HG03175 (cell line): Measurements from ENCODE around the gene C2CD2L.
"Not testable (repeated sequence)": the region's sequence is repeated elsewhere in the genome, so short reads cannot be mapped to it uniquely, and the experiment has no call there.

Source experiments
- ATAC-seq: cut with Tn5 transposase; IDR thresholded peaks from one replicate; pipeline ENCODE4 v1.9.1; 2021; ENCODE audit warnings: mild to moderate bottlenecking, moderate library complexity; ENCODE audit not compliant: unreplicated experiment

C2CD2L gene

DNA sequence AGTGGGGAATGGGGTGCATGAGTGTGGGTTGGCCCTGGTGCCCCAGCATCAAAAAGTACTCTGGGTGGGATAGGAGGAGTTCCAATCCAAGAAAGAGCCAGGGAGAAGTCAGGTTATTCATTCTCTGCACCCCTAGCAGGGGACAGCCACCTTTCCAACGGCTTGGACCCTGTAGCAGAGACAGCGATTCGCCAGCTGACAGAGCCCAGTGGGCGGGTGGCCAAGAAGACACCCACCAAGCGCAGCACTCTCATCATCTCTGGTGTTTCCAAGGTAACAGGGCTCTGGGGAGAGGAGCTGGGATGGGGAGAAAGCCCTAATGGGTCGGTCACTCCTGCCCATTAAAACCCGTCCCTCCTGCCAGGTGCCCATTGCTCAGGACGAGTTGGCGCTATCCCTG, 6.6 kb downstream of the C2CD2L start:
- no peak for ATAC-seq

DNA sequence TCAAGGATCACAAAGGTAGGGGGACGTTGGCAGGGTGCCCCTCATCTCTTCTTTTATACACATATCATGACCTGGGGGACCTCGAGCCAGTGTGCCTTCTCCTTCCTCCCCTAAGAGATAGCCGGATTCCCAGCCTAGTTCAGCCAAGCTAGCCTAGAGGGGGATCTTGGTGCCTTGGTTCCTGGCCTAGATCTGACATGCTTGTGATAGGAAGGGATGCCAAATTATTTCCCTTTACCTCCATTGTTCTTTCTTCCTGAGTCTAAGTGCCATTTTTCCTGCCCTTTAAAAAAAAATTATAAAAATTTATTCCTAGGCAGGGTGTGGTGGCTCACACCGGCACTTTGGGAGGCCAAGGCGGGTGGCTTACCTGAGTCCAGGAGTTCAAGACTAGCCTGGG, 7.2 kb downstream of the C2CD2L start:
- no peak for ATAC-seq

DNA sequence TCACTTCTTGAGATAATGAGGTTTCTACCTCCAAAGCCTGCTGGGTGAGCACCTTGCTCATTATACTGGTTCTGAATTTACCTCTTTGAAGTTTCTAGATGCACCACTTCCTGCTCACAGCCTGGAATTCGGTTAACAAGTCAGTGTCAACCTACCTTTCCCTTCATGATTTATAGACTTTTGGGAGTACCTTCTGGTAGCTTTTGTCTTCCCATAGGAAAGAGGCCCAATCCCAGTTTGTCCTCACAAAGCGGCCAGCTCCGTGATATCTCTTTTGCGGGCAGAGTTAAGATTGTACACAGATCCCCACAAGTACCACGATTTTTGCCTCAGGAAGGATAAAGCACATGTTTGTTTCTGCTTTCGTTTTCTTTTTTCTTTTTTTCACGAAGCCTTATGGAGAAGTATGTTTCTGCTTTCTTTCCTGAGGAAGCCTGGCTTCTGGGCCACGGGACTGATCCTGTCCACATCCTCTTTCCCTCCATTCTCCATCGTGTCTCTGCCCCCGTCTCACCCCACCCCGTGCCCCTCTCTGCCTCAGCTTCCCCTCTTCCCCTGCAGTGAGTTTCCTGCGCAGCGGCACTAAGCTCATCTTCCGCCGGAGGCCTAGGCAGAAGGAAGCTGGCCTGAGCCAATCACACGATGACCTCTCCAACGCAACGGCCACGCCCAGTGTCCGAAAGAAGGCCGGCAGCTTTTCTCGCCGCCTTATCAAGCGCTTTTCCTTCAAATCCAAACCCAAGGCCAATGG, 8.5 kb downstream of the C2CD2L start:
- no peak for ATAC-seq

DNA sequence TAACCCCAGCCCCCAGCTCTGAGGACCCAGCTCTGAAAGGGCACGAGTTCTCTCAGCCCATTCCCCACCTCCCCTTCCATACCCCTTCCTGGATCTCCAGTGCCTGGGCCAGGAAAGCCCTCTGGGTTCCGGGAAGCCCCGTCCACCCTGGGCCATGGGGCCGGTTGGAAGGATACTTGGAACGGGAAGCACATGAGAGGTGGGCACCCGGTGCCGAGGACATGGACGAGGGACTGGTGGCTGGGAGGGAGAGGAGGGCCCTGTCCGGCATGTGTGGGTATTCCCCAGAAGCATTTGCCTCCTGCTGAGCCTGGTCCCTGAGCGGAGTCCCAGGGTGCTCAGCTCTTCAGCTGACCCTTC, 9.1 kb downstream of the C2CD2L start:
- no peak for ATAC-seq

DNA sequence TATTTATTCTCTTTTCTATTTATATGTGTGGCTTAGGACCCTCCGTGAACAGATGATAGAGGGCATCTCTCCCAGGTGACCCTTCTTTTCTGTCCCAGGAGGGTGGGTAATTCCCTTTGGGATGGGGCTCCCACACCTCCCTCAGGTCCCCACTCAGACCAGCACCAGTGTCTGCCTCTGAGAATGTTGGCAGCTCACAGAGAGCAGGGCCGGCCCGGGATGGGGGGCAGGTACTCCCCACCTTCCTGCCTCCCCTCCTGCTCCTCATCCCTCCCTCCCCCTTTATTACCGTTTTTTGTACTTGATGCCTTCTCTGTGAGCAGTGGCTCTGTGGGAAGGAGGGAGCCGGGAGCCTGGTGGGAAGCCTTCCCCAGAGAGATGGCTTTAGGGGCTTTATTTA, 9.5 kb downstream of the C2CD2L start:
- ATAC-seq: no peak

DNA sequence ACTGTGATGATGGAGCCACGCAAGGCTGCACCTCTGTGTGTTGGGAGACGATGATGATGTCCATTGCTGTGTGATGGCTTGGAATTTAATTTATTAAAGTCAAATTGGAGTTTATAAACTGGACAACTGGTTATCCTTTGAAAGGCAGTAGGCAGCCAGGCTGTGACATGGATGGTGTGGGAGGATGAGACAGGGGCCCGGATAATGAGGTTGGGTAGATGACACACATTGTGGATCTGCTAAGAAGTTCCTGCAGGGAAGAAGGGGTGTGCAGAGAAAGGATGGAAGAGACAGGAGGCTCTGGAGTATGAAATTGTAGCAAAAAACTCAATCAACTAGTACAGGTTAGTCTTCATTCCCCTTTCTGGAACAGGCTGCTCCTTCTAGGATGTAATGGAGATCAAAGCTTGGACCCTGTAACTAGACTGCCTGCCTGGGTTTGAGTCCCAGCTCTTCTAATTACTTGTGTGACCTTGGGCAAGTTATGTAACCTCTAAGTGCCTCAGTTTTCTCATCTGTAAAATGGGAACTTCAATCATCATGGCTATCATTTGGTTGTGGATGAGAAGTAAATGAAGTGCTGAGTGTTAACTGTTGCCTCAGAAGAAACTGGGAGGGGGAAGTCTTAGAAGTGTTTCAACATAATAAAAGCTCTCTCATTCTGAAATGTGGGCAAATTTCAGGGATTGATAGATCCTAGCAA, 10.0 kb downstream of the C2CD2L start:
- ATAC-seq: no peak

DNA sequence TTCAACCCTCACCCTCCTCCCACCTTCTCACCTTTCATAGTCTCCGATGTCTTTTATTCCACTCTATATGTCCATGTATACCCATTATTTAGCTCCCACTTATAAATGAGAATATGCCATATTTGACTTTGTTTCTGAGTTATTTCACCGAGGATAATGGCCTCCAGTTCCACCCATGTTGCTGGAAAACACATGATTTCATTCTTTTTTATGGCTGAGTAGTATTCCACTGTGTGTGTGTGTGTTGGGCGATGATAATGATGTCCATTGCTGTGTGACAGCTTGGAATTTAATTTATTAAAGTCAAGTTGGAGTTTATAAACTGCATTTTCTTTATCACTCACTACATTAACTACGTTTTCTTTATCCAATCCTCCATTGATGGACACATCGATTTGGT, 11.1 kb downstream of the C2CD2L start:
- no peak for ATAC-seq

DNA sequence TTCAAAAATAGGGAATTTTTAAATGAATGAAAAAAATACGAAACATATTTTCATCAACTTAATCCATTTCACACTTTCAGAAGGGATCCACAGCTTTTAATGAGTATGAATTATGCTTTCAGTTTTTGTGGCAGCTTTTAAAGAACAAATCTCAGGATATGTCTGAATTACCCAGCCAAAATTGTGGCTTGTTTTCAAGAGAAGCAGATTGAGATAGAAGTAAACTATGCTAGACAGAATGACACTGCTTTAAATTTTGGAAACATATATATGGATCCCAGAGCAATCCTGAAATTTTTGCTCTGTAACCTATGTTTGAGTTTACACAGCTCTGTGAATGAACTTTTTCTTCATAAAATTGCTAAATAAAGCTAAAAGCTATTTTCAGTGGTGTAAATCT, 11.8 kb downstream of the C2CD2L start:
- ATAC-seq: no peak

DNA sequence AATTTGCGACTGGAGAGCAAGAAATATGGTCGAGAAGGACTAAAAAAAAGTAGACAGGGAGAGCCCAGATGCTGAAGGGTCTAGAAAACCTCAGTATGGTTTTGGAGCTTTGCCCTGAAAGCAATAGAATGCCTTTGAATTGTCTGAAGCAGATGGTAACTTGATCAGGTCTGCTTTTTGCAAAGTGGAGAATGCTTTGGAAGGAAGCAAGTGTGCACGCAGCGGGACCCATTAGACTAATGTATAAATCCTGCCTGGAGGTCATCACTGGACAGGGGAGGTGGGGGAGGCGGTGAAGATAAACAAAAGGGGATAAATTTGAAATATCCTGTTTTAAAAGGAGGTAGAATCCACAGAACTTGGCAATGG, 13.5 kb downstream of the C2CD2L start:
- no peak for ATAC-seq

DNA sequence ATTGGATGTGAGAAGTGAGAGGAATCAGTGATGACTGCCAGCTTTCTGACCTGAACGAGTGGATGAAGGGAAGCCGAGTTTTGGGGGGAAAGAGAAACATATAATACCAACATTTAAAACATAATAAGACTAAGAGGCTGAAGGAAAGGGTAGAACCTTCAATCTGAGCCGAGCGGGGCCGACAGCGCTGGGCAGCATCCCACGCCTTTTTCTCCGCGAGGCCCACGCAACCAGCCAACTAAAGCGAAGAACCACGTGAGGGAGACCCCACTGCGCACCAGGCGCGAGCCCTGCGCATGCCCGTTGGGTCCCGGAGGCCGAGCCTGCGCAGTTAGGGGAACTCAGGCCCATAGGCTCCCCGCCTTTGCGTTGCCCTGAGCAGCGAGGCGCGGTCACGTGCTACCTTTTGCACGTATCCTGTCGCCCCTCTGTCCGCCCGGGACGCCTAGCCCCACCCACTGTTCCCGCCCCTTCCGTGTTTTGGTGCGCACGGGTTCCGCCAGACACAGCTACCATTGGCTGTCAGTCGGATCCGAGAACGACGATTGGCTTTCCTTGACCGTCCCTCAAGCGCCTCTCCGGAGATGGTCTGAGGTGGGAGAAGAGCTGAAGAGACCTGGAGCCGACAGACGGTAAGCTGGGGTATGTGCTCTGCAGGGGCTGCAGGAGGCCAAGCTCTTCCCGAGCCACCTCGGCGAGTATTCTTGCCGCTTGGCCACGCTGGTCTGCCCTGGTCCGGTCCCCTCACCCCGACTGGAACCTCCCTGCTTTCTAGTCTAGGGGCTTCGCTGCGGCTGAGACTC, 14.1 kb downstream of the C2CD2L start, which contains the start of gene HINFP:
TSS of gene HINFP (plus strand) at position 573 of the 803 bp plus-strand sequence. CDS start 5,365 bp downstream, outside the sequence.
- ATAC-seq: peak; percentile 97

DNA sequence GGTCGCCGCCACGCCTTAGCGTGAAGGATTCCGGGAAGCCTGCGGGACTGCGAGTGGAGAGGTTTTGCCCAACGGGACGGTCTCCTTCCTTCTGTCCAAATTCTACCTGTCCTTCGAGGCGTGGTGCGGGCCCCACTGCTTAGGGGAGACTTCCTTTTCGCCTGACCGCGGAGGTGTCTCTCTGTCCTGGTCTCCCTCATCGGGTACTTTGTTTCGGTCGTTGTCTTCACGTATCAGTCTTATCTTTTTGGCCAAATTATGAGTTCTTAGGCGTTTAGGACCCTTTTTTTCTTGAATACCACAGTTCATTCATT, 14.6 kb downstream of the C2CD2L start:
- no peak for ATAC-seq

DNA sequence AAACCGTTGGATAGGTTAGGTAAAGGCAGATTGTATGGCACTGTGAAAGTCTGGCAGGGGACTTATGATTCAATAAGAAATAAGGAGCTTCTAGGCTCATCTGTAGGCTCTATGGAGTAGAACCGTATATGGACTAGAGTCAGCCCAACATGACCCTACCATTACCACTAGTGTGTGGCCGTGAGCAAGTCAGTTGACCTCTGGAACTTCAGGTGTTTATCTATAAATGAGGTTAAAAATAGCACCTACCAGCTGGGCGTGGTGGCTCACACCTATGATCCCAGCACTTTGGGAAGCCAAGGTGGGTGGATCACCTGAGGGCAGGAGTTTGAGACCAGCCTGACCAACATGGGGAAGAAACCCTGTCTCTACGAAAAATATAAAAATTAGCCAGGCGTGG, 18.7 kb downstream of the C2CD2L start:
- ATAC-seq: no peak

DNA sequence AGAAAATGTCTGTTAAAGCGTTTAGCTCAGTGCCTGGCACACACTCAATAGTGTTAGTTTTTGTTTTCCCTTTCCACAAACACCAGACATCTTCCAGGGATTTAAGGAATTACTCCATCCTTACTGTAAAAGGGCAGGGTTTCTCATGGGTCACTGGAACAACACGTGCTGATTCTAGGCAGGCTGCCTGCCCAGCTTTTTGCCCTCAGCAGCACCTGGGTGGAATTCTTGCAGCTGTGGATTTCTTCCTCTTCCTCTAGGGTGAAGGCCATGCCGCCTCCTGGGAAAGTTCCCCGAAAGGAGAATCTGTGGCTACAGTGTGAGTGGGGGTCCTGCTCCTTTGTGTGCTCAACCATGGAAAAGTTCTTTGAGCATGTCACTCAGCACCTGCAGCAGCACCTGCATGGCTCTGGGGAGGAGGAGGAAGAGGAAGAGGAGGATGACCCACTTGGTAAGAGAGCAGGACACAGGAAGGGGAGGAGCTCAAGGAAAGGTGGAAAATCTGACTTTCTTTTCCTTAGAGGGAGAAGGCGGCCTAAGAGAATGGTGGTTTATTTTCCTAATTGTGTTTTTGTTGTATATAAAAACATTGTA, 19.6 kb downstream of the C2CD2L start:
- ATAC-seq: no peak

DNA sequence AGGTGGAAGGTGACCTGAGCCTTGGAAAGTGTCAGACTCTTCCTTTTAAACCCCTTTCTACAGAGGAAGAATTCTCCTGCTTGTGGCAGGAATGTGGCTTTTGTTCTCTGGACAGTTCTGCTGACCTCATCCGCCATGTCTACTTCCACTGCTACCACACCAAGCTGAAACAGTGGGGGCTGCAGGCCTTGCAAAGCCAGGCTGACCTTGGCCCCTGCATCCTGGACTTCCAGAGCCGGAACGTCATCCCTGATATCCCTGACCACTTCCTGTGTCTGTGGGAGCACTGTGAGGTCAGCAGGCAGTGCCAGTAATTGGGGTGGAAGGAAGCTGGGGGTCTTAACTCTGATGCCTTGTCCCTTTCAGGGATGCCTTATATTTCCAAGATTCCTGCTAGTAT, 23.5 kb downstream of the C2CD2L start:
- no peak for ATAC-seq

DNA sequence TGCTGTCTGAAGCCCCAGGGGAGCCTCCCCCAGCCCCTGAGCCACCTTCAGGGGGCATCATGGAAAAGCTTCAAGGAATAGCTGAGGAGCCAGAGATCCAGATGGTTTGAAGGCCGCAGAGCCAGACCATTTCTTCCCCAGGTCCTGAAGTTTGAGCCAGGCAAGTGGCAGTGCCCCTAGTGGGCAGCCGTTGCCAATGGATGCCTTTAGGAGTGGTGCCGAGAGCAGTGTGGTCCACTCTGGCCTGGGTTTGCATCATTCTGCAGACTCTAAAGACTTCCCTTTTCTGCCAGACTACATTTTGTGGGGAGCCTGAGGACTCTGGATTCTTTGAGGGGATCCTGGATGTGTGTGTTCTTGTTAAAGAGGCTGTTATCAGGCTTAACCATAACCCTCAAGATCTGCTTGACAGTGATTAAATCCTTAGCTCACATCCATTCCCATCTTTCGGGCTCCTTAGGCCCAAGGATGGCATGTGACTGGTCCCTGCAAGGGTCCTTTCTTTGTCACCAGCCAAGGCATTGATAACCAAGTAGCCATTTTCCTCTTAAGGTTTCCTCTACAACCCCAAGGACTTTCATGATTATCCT, 27.3 kb downstream of the C2CD2L start:
- ATAC-seq: no peak

DNA sequence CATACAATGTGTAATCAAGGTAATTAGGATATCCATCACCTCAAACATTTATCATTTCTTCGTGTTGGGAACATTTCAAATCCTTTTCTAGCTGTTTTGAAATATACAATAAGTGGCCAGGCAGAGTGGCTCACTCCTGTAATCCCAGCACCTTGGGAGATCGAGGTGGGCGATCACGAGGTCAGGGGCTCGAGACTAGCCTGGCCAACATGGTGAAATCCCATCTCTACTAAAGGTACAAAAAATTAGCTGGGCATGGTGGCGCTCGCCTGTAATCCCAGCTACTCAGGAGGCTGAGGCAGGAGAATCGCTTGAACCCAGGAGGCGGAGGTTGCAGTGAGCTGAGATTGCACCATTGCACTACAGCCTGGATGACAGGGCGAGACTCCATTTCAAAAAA, 32.1 kb downstream of the C2CD2L start:
- not testable (repeated sequence) for ATAC-seq

DNA sequence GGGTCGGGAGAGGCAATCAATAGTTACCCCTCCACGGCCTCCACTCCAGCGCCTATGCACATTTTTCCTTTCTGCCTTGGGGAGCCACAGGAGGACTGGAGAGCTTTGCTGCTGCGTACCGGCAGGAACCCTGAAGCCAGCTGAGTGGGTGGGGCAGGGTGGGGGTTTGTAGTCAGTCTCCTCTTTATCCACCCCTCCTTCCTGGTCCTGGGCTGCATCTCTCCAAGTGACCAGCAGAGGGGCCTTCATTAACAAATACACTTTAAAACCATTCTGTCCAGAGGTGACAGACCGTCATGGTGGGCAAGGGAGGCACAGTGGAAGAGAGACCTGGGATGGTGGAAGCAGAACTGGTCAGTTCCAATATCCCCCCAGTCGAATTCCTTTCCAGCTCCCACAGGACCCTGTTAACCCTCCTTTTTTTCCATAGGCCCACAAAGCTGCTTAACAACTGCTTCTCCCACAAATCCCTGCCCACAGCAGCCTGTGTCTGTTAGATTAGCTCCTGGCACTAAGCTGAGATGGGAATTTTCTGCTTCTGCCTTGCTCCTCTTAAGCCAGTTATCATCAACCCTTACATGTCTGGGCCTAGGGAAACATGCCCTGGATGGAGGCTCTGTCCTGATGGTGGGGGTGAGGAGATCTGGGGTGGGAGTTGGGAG, 37.8 kb downstream of the C2CD2L start:
- ATAC-seq: peak; percentile 56

DNA sequence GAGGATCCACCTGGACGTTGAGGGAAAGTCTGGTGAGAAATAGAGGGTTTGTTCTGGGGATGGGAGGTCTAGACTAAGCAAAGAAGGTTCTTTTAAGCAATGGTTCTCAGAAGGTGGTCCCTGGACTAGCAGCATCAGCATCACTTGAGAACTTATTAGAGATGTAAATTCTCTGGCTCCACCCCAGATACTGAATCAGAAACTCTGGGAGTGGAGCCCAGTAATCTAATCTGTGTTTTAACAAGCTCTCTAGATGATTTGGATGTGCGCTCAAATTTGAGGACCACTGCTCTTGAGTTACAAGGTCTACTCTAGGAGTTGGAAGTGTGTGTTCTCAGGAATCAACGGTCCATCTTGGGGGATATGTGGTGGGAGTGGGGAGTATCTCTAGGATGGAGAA, 38.4 kb downstream of the C2CD2L start:
- ATAC-seq: no peak

DNA sequence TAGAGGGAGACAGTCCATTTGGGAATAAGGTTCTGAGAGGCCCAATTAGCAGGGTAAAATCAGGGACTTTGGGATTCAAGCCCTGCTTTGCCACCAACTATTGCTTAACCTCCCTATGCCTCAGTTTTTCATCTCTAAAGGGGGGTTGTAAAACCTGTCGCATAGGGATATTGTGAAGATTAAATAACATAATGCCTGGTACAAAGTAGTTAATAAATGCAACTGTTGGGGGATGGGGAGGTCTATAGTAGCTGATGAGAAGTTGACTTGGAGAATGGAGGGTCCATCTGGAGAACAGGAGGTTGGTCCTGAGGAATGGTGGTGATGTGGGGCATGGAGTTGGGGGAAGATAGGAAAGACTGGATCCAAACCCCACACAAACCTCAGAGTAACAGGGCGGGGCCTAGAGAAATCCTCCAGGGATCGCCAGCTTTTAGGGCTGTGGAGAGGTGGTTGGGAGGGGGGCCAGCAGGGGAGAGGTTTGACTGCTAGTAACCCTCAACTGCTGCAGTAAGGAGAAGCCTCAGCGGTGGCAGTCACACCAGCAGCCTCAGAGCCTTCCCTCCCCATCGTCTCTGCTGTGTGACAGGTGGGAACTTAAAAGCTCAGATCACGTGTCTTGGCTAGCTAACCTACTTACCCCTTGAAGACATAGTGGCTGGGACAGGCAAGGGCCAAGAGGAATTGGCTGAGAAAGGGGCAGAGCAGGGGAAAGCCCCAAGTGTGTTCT, 40.6 kb downstream of the C2CD2L start:
- no peak for ATAC-seq

DNA sequence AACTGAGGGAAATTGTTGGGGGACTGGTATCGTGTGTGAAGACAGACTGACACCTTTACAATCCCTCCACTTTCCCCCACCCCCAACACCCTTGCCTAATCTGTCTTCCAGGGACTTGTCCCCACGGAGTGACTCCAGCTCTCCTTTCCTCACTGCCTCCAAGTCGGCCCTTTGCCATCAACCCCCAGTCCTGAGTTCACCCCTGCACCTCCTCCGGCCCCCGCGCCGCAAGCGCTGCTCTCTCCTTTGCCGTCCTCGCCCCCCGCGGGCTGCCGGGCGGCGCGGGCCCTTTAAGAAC, 41.5 kb downstream of the C2CD2L start:
- ATAC-seq: no peak
